H1 (cell line): ENCODE results near the gene KCP. TPM values are rescaled to one million over a fixed set of nuclear protein-coding genes. Genes with fewer than 3 reads are reported as not detected.

ENCODE experiments used
- MAFK ChIP-seq: IDR thresholded peaks from 2 replicates; pipeline ENCODE4 v1.6.1; 2012; ENCODE audit warnings: low read depth, mild to moderate bottlenecking, improper control_type of control experiment, low read length
- polyA plus RNA-seq, 7 experiments: library from polyadenylated mRNA; depleted of rRNA in 3 of 7; stranded (reverse) in 5 of 7; unstranded in 2 of 7; fragments of >200 nt in 5 of 7; fragments of 200-250 nt in 2 of 7; gene quantifications; 1 replicate in 5 of 7; 2 replicates in 1 of 7; 4 replicates in 1 of 7; pipeline versions ENCODE4 v1.2.1 to v1.2.3, GENCODE V29; 2011 to 2013; ENCODE audit warnings: missing spikeins in 2 of 7, mixed read lengths in 2 of 7
- total RNA-seq: library from RNA; stranded (reverse); fragmentation: NEBNext Ultra II Directional; extraction: Animal tissue kit (Norgen Biotek cat#: 25700); gene quantifications from 2 replicates; pipeline ENCODE4 v1.2.1, GENCODE V29; 2021

The KCP gene
- total and polyA plus RNA-seq, 2 of the 8 experiments (the other 6 are each of a cell fraction or from before 2014, with no cell fraction given): 1.3 to 2.0 TPM

- no peak for TF ChIP-seq MAFK
- TF ChIP-seq, all 59 proteins: peak for 0
Measured at GRCh38 chr7:128874140-128875031, 36.1 kb downstream of the KCP start (continued).
